ENCODE results near the gene GPR143.

- no peak for TF ChIP-seq CTCF (IDR thresholded peaks at IDR 0.05 in 2 of 3, conservative IDR thresholded peaks at IDR 0.05 in 1 of 3; ENCODE audit: borderline replicate concordance in 1 of 3, insufficient read depth in 1 of 3, low read depth in 2 of 3, low read length in 2 of 3)
- TF ChIP-seq EZH2phosphoT487 (IDR thresholded peaks at IDR 0.05; ENCODE audit: borderline replicate concordance): no peak
- TF ChIP-seq POLR2A (IDR thresholded peaks at IDR 0.05; ENCODE audit: borderline replicate concordance, extremely low read depth, insufficient read depth, insufficient read length): no peak
- TF ChIP-seq POLR2AphosphoS5 (IDR thresholded peaks at IDR 0.05; ENCODE audit: low read depth, low read length): no peak
- TF ChIP-seq MAX (IDR thresholded peaks at IDR 0.05): no peak
- no peak for TF ChIP-seq ZBTB33 (IDR thresholded peaks at IDR 0.05; ENCODE audit: extremely low read depth, insufficient replicate concordance, low read length)
- TF ChIP-seq ZNF274 (IDR thresholded peaks at IDR 0.05; ENCODE audit: low read depth, low read length): no peak
- TF ChIP-seq REST (IDR thresholded peaks at IDR 0.05; ENCODE audit: low read depth): no peak
- TF ChIP-seq RAD21 (IDR thresholded peaks at IDR 0.05; ENCODE audit: low read depth): no peak
- no peak for TF ChIP-seq SP1 (IDR thresholded peaks at IDR 0.05; ENCODE audit: low read depth)
- TF ChIP-seq SIN3A (IDR thresholded peaks at IDR 0.05; ENCODE audit: low read depth): no peak
- no peak for TF ChIP-seq TCF7L2 (IDR thresholded peaks at IDR 0.05; ENCODE audit: borderline replicate concordance, extremely low read depth, insufficient read depth, insufficient read length)
Observed at GRCh38 chrX:9683350-9683749, 82.3 kb downstream of the GPR143 start.
